OCI-LY3 (cell line): ENCODE measurements around the gene CNDP2.

Experiments used
- EZH2phosphoT487 ChIP-seq: fragments of 200-600 bp; shearing (Covaris generic); IDR thresholded peaks from 2 replicates; pipeline ENCODE4 v1.6.1; 2018; ENCODE audit warnings: antibody characterized with exemption, mixed run types, low read depth
- TF ChIP-seq, protein P1 (sequence below): fragments of 200-600, 300-600 bp; sonication (generic); IDR thresholded peaks from 2 replicates; pipeline ENCODE4 v1.5.1; 2014; ENCODE audit warnings: antibody characterized with exemption, low read length, low read depth

DNA sequence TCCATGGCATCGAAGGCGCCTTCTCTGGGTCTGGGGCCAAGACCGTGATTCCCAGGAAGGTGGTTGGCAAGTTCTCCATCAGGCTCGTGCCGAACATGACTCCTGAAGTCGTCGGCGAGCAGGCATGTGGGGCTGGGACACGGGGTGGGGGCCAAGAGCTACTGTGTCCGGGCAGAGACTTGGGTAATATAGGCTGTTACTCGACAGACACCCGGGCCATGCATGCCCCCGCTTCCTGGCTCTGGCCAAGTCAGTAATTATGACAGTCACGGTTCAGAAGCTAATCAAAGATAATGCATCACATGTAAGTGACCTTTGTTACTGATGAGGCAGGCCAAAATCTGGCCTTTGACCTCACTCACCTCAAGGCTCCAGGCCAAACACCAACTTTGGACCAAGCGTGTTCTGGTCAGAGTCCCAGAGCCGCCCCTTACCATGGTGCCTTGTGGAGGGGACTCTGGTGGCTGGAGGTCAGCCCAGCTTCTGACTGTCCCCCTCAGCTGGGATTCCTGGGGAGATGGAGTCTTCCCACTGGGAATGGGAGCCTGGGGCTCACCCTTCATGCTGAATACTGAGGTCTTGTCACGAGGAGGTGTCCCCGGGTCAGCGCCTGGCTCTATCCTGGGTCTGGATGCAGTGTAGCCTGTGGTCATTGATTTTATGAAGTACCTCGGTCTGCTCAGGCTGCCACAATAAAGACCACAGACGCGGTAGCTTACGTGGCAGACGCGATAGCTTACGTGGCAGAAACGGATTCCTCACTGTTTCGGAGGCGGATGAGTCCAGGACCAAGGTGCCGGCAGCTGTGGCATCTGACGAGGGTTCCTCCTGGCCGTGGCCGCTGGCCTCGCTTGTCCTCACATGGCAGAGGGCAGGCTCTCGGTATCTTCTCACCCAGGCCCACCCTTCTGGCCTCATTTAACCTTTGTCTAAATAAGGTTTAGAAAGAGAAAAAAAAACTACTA is 20.4 kb downstream of the CNDP2 start:
- no peak for TF ChIP-seq EZH2phosphoT487
- TF ChIP-seq, protein P1, sequence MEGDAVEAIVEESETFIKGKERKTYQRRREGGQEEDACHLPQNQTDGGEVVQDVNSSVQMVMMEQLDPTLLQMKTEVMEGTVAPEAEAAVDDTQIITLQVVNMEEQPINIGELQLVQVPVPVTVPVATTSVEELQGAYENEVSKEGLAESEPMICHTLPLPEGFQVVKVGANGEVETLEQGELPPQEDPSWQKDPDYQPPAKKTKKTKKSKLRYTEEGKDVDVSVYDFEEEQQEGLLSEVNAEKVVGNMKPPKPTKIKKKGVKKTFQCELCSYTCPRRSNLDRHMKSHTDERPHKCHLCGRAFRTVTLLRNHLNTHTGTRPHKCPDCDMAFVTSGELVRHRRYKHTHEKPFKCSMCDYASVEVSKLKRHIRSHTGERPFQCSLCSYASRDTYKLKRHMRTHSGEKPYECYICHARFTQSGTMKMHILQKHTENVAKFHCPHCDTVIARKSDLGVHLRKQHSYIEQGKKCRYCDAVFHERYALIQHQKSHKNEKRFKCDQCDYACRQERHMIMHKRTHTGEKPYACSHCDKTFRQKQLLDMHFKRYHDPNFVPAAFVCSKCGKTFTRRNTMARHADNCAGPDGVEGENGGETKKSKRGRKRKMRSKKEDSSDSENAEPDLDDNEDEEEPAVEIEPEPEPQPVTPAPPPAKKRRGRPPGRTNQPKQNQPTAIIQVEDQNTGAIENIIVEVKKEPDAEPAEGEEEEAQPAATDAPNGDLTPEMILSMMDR, result no peak
